ENCODE measurements around the gene CDH11.

GRCh38 chr16:65119901-65120401 is 1.9 kb downstream of the CDH11 start:
- TF ChIP-seq, protein P1, sequence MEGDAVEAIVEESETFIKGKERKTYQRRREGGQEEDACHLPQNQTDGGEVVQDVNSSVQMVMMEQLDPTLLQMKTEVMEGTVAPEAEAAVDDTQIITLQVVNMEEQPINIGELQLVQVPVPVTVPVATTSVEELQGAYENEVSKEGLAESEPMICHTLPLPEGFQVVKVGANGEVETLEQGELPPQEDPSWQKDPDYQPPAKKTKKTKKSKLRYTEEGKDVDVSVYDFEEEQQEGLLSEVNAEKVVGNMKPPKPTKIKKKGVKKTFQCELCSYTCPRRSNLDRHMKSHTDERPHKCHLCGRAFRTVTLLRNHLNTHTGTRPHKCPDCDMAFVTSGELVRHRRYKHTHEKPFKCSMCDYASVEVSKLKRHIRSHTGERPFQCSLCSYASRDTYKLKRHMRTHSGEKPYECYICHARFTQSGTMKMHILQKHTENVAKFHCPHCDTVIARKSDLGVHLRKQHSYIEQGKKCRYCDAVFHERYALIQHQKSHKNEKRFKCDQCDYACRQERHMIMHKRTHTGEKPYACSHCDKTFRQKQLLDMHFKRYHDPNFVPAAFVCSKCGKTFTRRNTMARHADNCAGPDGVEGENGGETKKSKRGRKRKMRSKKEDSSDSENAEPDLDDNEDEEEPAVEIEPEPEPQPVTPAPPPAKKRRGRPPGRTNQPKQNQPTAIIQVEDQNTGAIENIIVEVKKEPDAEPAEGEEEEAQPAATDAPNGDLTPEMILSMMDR (optimal IDR thresholded peaks at IDR 0.05 in 1 of 3, IDR thresholded peaks at IDR 0.05 in 1 of 3, conservative IDR thresholded peaks at IDR 0.05 in 1 of 3; ENCODE audit: extremely low read depth in 1 of 3, insufficient read depth in 2 of 3, low read length in 3 of 3), result no peak
- no peak for TF ChIP-seq EZH2 (IDR thresholded peaks at IDR 0.05; ENCODE audit: low read length)
